H1 (cell line): ENCODE results near the gene ZSCAN16. TPM values are rescaled to one million over a fixed set of nuclear protein-coding genes. Genes with fewer than 3 reads are reported as not detected.

Experiments used
- CTCF ChIA-PET: fragments of 300-600 bp; sonication (Branson Sonifier 250); formaldehyde crosslinking; loops from one replicate; lab custom pipeline; 2021; ENCODE audit not compliant: partially characterized antibody; lab: Charles Lee
- POLR2A ChIA-PET: fragments of 300-600 bp; sonication (Branson Sonifier 250); formaldehyde crosslinking; loops from one replicate; lab custom pipeline; 2021; ENCODE audit warnings: inconsistent platforms; ENCODE audit not compliant: partially characterized antibody; lab: Charles Lee
- DNase-seq, 2 experiments: peaks; one replicate each; pipeline versions ENCODE4 v3.0.0 to v3.0.0-alpha.2; 2010 to 2022; ENCODE audit warnings: low spot score in 2 of 2, low read depth in 1 of 2, mixed read lengths in 1 of 2
- FAIRE-seq: peaks from 2 replicates; lab custom pipeline; 2011; peaks lifted over from hg19 to GRCh38; lab: Jason Lieb, UNC
- H2AFZ ChIP-seq: 2 replicates; pipeline ENCODE4 v1.8.1; 2012; ENCODE audit warnings: low read length, inconsistent platforms
- H2AK5ac ChIP-seq: 2 replicates; pipeline ENCODE4 v1.6.1; 2013; ENCODE audit warnings: low read depth, low read length
- H2BK120ac ChIP-seq: replicated peaks from 2 replicates; pipeline ENCODE3; 2013; ENCODE audit warnings: low read depth, low read length, inconsistent platforms
- H2BK12ac ChIP-seq: 2 replicates; pipeline ENCODE4 v1.6.1; 2013; ENCODE audit warnings: low read depth, low read length
- H2BK15ac ChIP-seq: 2 replicates; pipeline ENCODE4 v1.6.1; 2013; ENCODE audit warnings: low read length
- H2BK20ac ChIP-seq: 2 replicates; pipeline ENCODE4 v1.6.1; 2013; ENCODE audit warnings: low read length
- H2BK5ac ChIP-seq: 2 replicates; pipeline ENCODE4 v1.6.1; 2013; ENCODE audit warnings: low read depth, low read length
- H3K14ac ChIP-seq: 2 replicates; pipeline ENCODE4 v1.6.1; 2013; ENCODE audit warnings: inconsistent platforms; ENCODE audit not compliant: insufficient read length
- H3K18ac ChIP-seq: 2 replicates; pipeline ENCODE4 v1.6.1; 2013; ENCODE audit warnings: low read length; ENCODE audit errors: extremely low read depth
- H3K23ac ChIP-seq: 2 replicates; pipeline ENCODE4 v1.6.1; 2013; ENCODE audit warnings: inconsistent platforms; ENCODE audit not compliant: insufficient read length
- H3K23me2 ChIP-seq: 2 replicates; pipeline ENCODE4 v1.6.1; 2013; ENCODE audit warnings: low read depth, low read length
- H3K27ac ChIP-seq: 2 replicates; pipeline ENCODE4 v1.6.1; 2011; ENCODE audit warnings: low read depth, low read length, inconsistent platforms
- H3K27me3 ChIP-seq, 4 experiments: replicated peaks in 1 of 4; 1 replicate in 1 of 4; 2 replicates in 3 of 4; pipeline versions ENCODE4 v1.6.1 to v1.8.1; 2011 to 2013; ENCODE audit warnings: low read length in 3 of 4, mild to moderate bottlenecking in 3 of 4, inconsistent platforms in 2 of 4, mixed read lengths in 2 of 4, moderate library complexity in 1 of 4; ENCODE audit not compliant: control insufficient read depth in 3 of 4, insufficient read depth in 3 of 4; ENCODE audit errors: extremely low read depth in 1 of 4
- H3K36me3 ChIP-seq, 4 experiments: 2 replicates each; pipeline versions ENCODE4 v1.6.1 to v1.8.1; 2011 to 2013; ENCODE audit warnings: mild to moderate bottlenecking in 4 of 4, low read length in 3 of 4, moderate library complexity in 2 of 4, control low read depth in 1 of 4, inconsistent platforms in 1 of 4; ENCODE audit not compliant: insufficient read depth in 4 of 4, control insufficient read depth in 2 of 4
- H3K4ac ChIP-seq: replicated peaks from 2 replicates; pipeline ENCODE3; 2013; ENCODE audit warnings: low read length, low read depth, mixed read lengths, inconsistent platforms; ENCODE audit not compliant: insufficient read length
- H3K4me1 ChIP-seq, 4 experiments: replicated peaks in 1 of 4; 1 replicate in 1 of 4; 2 replicates in 3 of 4; pipeline versions ENCODE4 v1.6.1 to v1.8.1; 2011 to 2013; ENCODE audit warnings: low read length in 3 of 4, inconsistent platforms in 2 of 4, mixed read lengths in 1 of 4; ENCODE audit not compliant: insufficient read depth in 4 of 4, control insufficient read depth in 3 of 4
- H3K4me2 ChIP-seq, 2 experiments: 2 replicates each; pipeline versions ENCODE4 v1.6.1 to v1.8.1; 2011 to 2013; ENCODE audit warnings: low read depth in 2 of 2, low read length in 2 of 2, control low read depth in 1 of 2, inconsistent platforms in 1 of 2, mild to moderate bottlenecking in 1 of 2; ENCODE audit not compliant: insufficient read depth in 1 of 2
- H3K4me3 ChIP-seq, 4 experiments: fragments of 200-600, 300-600 bp in 1 of 4; sonication (generic), shearing (Covaris generic), sonication (Bioruptor Twin) in 1 of 4; 2 replicates each; pipeline versions ENCODE4 v1.5.1 to v1.8.1; 2011 to 2016; ENCODE audit warnings: low read length in 4 of 4, low read depth in 3 of 4, control low read depth in 2 of 4, inconsistent platforms in 2 of 4, mild to moderate bottlenecking in 2 of 4, mixed read lengths in 1 of 4, moderate library complexity in 1 of 4; ENCODE audit not compliant: insufficient read depth in 2 of 4; ENCODE audit errors: extremely low read depth in 1 of 4
- H3K56ac ChIP-seq: replicated peaks from 2 replicates; pipeline ENCODE3; 2013; ENCODE audit warnings: low read depth, mild to moderate bottlenecking, mixed read lengths, low read length, inconsistent platforms; ENCODE audit not compliant: insufficient read length
- H3K79me1 ChIP-seq: 2 replicates; pipeline ENCODE4 v1.6.1; 2013; ENCODE audit warnings: low read depth, low read length, control low read depth
- H3K79me2 ChIP-seq, 2 experiments: 2 replicates each; pipeline versions ENCODE4 v1.6.1 to v1.8.1; 2012 to 2013; ENCODE audit warnings: low read length in 2 of 2, mild to moderate bottlenecking in 2 of 2, inconsistent platforms in 1 of 2; ENCODE audit not compliant: insufficient read depth in 2 of 2, control insufficient read depth in 1 of 2
- H3K9ac ChIP-seq, 4 experiments: replicated peaks in 1 of 4; 1 replicate in 1 of 4; 2 replicates in 3 of 4; pipeline versions ENCODE4 v1.6.1 to v1.8.1; 2011 to 2013; ENCODE audit warnings: low read depth in 3 of 4, low read length in 3 of 4, control low read depth in 2 of 4, mild to moderate bottlenecking in 2 of 4, moderate library complexity in 2 of 4, inconsistent platforms in 1 of 4; ENCODE audit errors: extremely low read depth in 1 of 4
- H3K9me3 ChIP-seq, 2 experiments: 2 replicates each; pipeline versions ENCODE4 v1.6.1 to v1.8.1; 2012 to 2013; ENCODE audit warnings: mild to moderate bottlenecking in 2 of 2, moderate library complexity in 2 of 2, control low read depth in 1 of 2, inconsistent platforms in 1 of 2, low read depth in 1 of 2, low read length in 1 of 2, mixed read lengths in 1 of 2; ENCODE audit not compliant: insufficient read depth in 2 of 2
- H4K20me1 ChIP-seq, 2 experiments: replicated peaks in 1 of 2; 2 replicates each; pipeline versions ENCODE3 to v1.8.1; 2011 to 2013; ENCODE audit warnings: inconsistent platforms in 2 of 2, low read length in 2 of 2, mild to moderate bottlenecking in 1 of 2; ENCODE audit not compliant: insufficient read depth in 2 of 2, control insufficient read depth in 1 of 2
- H4K5ac ChIP-seq: 2 replicates; pipeline ENCODE4 v1.6.1; 2013; ENCODE audit warnings: low read length, low read depth, mixed read lengths, inconsistent platforms; ENCODE audit not compliant: insufficient read length
- H4K8ac ChIP-seq: 2 replicates; pipeline ENCODE4 v1.8.0; 2013; ENCODE audit warnings: mild to moderate bottlenecking, moderate library complexity, low read length, inconsistent platforms; ENCODE audit not compliant: insufficient read depth; ENCODE audit errors: extremely low read depth
- H4K91ac ChIP-seq: replicated peaks from 2 replicates; pipeline ENCODE3; 2013; ENCODE audit warnings: low read length, mixed read lengths, inconsistent platforms; ENCODE audit not compliant: insufficient read length
- BACH1 ChIP-seq: IDR thresholded peaks from 2 replicates; pipeline ENCODE4 v1.6.1; 2012; ENCODE audit warnings: low read length, improper control_type of control experiment
- CHD2 ChIP-seq: IDR thresholded peaks from 2 replicates; pipeline ENCODE4 v1.6.1; 2012; ENCODE audit warnings: low read length, improper control_type of control experiment
- JUN ChIP-seq: IDR thresholded peaks from 2 replicates; pipeline ENCODE4 v1.6.1; 2011; ENCODE audit warnings: low read depth, mild to moderate bottlenecking, improper control_type of control experiment, low read length
- JUND ChIP-seq: IDR thresholded peaks from 2 replicates; pipeline ENCODE4 v1.6.1; 2011; ENCODE audit warnings: mild to moderate bottlenecking, improper control_type of control experiment, low read length
- PHF8 ChIP-seq: fragments of 200-600 bp; sonication (generic); conservative IDR thresholded peaks from 2 replicates; pipeline ENCODE4 v1.7.1; 2012; ENCODE audit warnings: low read depth, mild to moderate bottlenecking, inconsistent platforms, low read length, moderate library complexity
- POU5F1 ChIP-seq: IDR thresholded peaks from 2 replicates; pipeline ENCODE4 v1.6.1; 2011; ENCODE audit warnings: low read depth, mild to moderate bottlenecking, low read length, moderate library complexity
- RNF2 ChIP-seq: fragments of 200-900, 300-1000 bp; sonication (generic); IDR thresholded peaks from 2 replicates; pipeline ENCODE4 v1.7.1; 2016; ENCODE audit warnings: borderline replicate concordance, low read depth, mild to moderate bottlenecking, antibody characterized with exemption, low read length; ENCODE audit not compliant: poor library complexity, severe bottlenecking; ENCODE audit errors: missing control alignments
- RXRA ChIP-seq: IDR thresholded peaks from 2 replicates; pipeline ENCODE4 v1.6.1; 2011; ENCODE audit warnings: low read depth, mild to moderate bottlenecking, low read length, moderate library complexity; ENCODE audit not compliant: insufficient read depth
- SP1 ChIP-seq: IDR thresholded peaks from 2 replicates; pipeline ENCODE4 v1.6.1; 2011; ENCODE audit warnings: low read depth, low read length
- TAF7 ChIP-seq: optimal IDR thresholded peaks from 2 replicates; pipeline ENCODE3; 2011; ENCODE audit warnings: low read depth, mild to moderate bottlenecking, inconsistent platforms, low read length, moderate library complexity, borderline replicate concordance
- TBP ChIP-seq: IDR thresholded peaks from 2 replicates; pipeline ENCODE4 v1.6.1; 2011; ENCODE audit warnings: low read depth, low read length, improper control_type of control experiment
- ZNF274 ChIP-seq: IDR thresholded peaks from 2 replicates; pipeline ENCODE4 v1.7.0; 2012; ENCODE audit warnings: low read length, borderline replicate concordance; ENCODE audit errors: extremely low read depth
- WGBS, 2 experiments: shearing (Covaris generic) in 1 of 2; methylation state at CpG; one replicate each; pipeline versions ENCODE4 v1.1.6 to v1.1.7; 2013 to 2015; ENCODE audit warnings: low lambda C conversion rate in 2 of 2, mixed read lengths in 2 of 2, inconsistent platforms in 1 of 2, low coverage in 1 of 2, missing lambda C conversion rate in 1 of 2; ENCODE audit not compliant: insufficient replicate concordance in 2 of 2, insufficient coverage in 1 of 2, insufficient read length in 1 of 2; ENCODE audit errors: extremely low coverage in 1 of 2, missing lambda C conversion rate in 1 of 2; 5-methylcytosine and 5-hydroxymethylcytosine counted together
- polyA plus RNA-seq, 7 experiments: library from polyadenylated mRNA; depleted of rRNA in 3 of 7; stranded (reverse) in 5 of 7; unstranded in 2 of 7; fragments of >200 nt in 5 of 7; fragments of 200-250 nt in 2 of 7; gene quantifications; 1 replicate in 5 of 7; 2 replicates in 1 of 7; 4 replicates in 1 of 7; pipeline versions ENCODE4 v1.2.1 to v1.2.3, GENCODE V29; 2011 to 2013; ENCODE audit warnings: missing spikeins in 2 of 7, mixed read lengths in 2 of 7
- total RNA-seq: library from RNA; stranded (reverse); fragmentation: NEBNext Ultra II Directional; extraction: Animal tissue kit (Norgen Biotek cat#: 25700); gene quantifications from 2 replicates; pipeline ENCODE4 v1.2.1, GENCODE V29; 2021
- TF ChIP-seq, protein P1 (sequence below): IDR thresholded peaks from 2 replicates; pipeline ENCODE4 v1.6.1; 2011; ENCODE audit warnings: low read length, improper control_type of control experiment

Gene ZSCAN16
- total and polyA plus RNA-seq, 2 of the 8 experiments (the other 6 are each of a cell fraction or from before 2014, with no cell fraction given), result 3.6 to 9.4 TPM

GRCh38 chr6:28078836-28079235 is 45.6 kb upstream of the ZSCAN16 start:
- no peak overlapping the region for H4K8ac ChIP-seq
- no peaks in the 10 kb centered on the region; the same call in 1 of the 2 replicates for H3K23me2 ChIP-seq
- H2BK120ac ChIP-seq, result no peak overlapping the region
- no peak for FAIRE-seq
- no peak overlapping the region for H4K91ac ChIP-seq
- H3K4ac ChIP-seq, result no peak overlapping the region
- H3K18ac ChIP-seq, result no peak overlapping the region
- no peaks in the 10 kb centered on the region for H3K79me1 ChIP-seq
- no peak overlapping the region for H3K14ac ChIP-seq
- peaks cover 0 to 21% of the 10 kb centered on the region in 2 experiments; a peak in 2 of 4 replicates for H3K79me2 ChIP-seq
- no peak overlapping the region for H3K27ac ChIP-seq
- H4K20me1 ChIP-seq, result no peaks in the 10 kb centered on the region
- H3K9ac ChIP-seq, result no peak overlapping the region
- H3K36me3 ChIP-seq, result no peaks in the 10 kb centered on the region
- no peaks in the 10 kb centered on the region for H3K27me3 ChIP-seq
- no peak overlapping the region for H2BK15ac ChIP-seq
- H2BK5ac ChIP-seq, result no peak overlapping the region
- no peak overlapping the region for H3K23ac ChIP-seq
- H2BK12ac ChIP-seq, result no peak overlapping the region
- no peak overlapping the region for H4K5ac ChIP-seq
- H2AK5ac ChIP-seq, result no peak overlapping the region
- H2BK20ac ChIP-seq, result no peak overlapping the region
- no peaks in the 10 kb centered on the region; a peak in 1 of 7 replicates for H3K4me1 ChIP-seq
- DNase-seq, result no peak
- no peak overlapping the region for H3K4me2 ChIP-seq
- no peak overlapping the region for H2AFZ ChIP-seq
- no peaks in the 10 kb centered on the region for H3K9me3 ChIP-seq
- WGBS, 2 experiments, result 85% methylated on average over 6 of the region's 6 CpGs; no CpG with 5 or more reads in 1 of the 2 experiments
- ChIA-PET CTCF (no interaction called here), POLR2A (interaction anchor here (0.6 to 1.2 kb wide), 3 partner anchors 18 to 188 kb away, joined by 3 to 4 read pairs (median 3); a partner anchor contains a TSS)
- no peak overlapping the region for H3K4me3 ChIP-seq
- no peak overlapping the region for H3K56ac ChIP-seq
- no peak for TF ChIP-seq ZNF274
- no peak for TF ChIP-seq TBP
- no peak for TF ChIP-seq TAF7
- TF ChIP-seq CHD2, result no peak
- TF ChIP-seq RNF2, result no peak
- no peak for TF ChIP-seq PHF8
- TF ChIP-seq, protein P1, sequence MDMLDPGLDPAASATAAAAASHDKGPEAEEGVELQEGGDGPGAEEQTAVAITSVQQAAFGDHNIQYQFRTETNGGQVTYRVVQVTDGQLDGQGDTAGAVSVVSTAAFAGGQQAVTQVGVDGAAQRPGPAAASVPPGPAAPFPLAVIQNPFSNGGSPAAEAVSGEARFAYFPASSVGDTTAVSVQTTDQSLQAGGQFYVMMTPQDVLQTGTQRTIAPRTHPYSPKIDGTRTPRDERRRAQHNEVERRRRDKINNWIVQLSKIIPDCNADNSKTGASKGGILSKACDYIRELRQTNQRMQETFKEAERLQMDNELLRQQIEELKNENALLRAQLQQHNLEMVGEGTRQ, result no peak
- TF ChIP-seq BACH1, result no peak
- TF ChIP-seq RXRA, result no peak
- TF ChIP-seq POU5F1, result no peak
- no peak for TF ChIP-seq SP1
- no peak for TF ChIP-seq JUND
- no peak for TF ChIP-seq JUN
